NK-92 treated with Interleukin-12 subunit alpha and Interleukin-12 subunit beta, amount 100 ng/mL, for 24 hours (cell line): ENCODE results near the gene DHRSX.
"Not testable (repeated sequence)": the region's sequence is repeated elsewhere in the genome, so short reads cannot be mapped to it uniquely, and the experiment has no call there.

ENCODE experiments used
- DNase-seq: peaks from one replicate; lab custom pipeline; 2025; lab: John Stamatoyannopoulos, UW

The DHRSX gene

GRCh38 chrX:2261831-2262667, 238.7 kb downstream of the DHRSX start:
- no peak for DNase-seq

- DNase-seq: no peak
Measured at GRCh38 chrX:2252331-2253065, 248.3 kb downstream of the DHRSX start.

DNA sequence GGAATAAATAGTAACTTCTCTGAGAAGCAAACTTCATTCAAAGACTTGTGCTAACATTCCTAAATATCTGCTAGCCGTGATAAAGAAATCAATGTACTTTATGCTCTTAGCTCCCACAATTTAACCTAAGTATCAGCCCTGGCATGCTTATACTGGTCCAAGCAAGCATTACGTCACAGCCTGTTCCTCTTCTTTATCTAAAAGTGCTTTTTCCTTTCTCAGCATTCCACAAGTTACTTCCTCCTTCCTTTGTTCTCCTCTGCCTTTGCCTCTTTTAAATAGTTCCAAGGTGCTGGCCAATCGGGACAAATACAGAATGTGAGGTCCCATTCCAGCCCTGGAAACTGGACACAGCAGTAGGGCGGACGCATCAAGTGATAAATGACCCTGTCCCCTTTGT, 249.6 kb downstream of the DHRSX start:
- no peak for DNase-seq

GRCh38 chrX:2243913-2244460, 256.8 kb downstream of the DHRSX start:
- DNase-seq: no peak

DNA sequence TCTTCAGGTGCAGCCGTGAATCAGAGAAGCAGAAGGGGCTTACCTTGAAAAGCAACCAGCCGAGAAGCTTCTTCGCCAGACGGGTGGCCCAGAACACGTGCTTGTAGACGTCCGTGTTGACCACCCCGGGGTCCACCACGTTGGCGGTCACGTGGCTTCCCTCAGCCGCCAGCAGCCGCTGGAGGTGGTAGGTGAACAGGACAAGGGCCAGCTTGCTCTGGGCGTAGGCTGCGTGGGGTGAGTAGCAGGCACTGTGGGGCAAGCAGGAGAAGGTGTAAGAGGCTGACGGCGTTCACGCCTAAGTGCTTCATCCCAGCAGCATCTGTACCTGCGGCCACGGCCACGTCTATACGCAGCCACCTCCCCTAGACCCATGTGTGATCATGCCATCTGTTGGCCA, 257.8 kb downstream of the DHRSX start:
- no peak for DNase-seq

DNA sequence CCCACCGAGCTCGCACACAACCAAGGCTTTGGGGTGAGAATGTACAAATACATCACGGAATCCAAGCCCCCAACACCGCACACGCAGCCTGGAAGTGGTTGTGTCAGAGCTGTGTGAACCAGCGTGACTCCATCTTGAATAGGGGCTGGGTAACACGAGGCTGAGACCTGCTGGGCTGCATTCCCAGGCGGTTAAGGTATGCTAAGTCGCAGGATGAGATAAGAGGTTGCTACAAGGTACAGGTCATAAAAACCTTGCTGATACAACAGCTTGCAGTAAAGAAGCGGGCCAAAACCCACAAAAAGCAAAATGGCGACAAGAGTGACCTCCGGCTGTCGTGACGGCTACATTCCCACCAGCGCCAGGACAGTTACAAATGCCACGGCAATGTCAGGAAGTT, 258.4 kb downstream of the DHRSX start:
- DNase-seq: no peak

DNA sequence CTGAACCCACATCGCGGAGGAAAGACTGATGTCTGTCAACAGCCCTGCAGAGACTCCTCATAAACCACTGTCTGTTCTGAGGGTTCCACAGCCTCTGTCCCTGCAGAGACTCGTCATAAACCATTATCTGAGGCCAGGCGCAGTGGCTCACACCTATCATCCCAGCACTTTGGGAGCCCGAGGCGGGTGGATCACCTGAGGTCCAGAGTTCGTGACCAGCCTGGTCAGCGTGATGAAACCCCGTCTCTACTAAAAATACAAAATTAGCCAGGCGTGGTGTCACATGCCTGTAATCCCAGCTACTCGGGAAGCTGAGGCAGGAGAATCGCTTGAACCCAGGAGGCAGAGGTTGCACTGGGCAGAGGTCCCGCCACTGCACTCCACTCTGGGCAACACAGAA, 259.3 kb downstream of the DHRSX start:
- DNase-seq: not testable (repeated sequence)

DNA sequence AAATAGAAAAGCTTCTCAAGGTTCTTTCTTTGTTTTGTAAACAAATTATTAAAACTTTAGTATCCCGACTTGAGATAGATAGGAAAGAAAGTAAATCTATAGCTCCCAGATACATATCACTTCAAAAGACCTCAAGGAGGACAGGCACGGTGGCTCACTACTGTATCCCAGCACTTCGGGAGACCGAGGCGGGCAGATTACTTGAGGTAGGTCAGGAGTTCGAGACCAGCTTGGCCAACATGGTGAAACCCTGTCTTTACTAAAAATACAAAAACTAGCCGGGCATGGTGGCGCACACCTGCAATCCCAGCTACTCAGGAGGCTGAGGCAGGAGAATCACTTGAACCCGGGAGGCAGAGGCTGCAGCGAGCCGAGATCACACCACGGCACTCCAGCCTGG, 260.0 kb downstream of the DHRSX start:
- not testable (repeated sequence) for DNase-seq

GRCh38 chrX:2237976-2238375, 262.8 kb downstream of the DHRSX start:
- DNase-seq: no peak

DNA sequence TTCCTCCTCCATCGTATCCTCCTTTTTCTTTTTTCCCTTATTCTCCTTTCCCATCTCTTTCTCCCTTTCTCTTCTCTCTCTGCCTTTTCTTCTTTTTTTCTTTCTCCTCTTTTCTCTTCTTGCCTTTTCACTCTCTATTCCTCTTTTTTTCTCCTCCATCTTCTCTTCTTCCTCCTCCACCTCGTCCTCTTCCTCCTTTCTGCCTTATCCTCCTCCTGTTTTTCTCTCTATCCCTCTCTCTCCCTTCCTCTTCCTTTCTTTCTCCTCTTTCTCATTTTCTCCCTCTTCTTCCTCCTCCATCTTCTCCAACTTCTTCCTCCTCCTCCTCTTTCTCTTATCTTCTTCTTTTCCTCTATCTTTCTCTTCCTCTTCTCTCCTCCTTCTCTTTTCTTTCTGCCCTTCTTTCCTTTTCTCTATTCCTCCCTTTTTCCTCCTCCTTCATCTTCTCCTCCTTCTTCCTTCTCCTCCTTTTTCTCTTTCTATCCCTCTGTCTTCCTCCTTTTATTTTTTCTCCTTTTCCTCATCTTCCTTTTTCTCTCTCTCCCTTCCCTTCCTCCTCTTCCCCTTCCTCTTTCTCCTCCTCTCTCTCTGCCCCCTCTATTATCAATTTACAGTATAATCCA, 269.1 kb downstream of the DHRSX start:
- DNase-seq: no peak

- no peak for DNase-seq
Measured at GRCh38 chrX:2230457-2230856, 270.3 kb downstream of the DHRSX start.

- no peak for DNase-seq
Measured at GRCh38 chrX:2228536-2228935, 272.2 kb downstream of the DHRSX start.

GRCh38 chrX:2226906-2227656, 273.7 kb downstream of the DHRSX start:
- DNase-seq: no peak

- DNase-seq: no peak
Measured at GRCh38 chrX:2226182-2226581, 274.6 kb downstream of the DHRSX start.

- no peak for DNase-seq
Measured at GRCh38 chrX:2224597-2225235, 276.1 kb downstream of the DHRSX start.

- DNase-seq: no peak
Measured at GRCh38 chrX:2224161-2224560, 276.6 kb downstream of the DHRSX start.

DNA sequence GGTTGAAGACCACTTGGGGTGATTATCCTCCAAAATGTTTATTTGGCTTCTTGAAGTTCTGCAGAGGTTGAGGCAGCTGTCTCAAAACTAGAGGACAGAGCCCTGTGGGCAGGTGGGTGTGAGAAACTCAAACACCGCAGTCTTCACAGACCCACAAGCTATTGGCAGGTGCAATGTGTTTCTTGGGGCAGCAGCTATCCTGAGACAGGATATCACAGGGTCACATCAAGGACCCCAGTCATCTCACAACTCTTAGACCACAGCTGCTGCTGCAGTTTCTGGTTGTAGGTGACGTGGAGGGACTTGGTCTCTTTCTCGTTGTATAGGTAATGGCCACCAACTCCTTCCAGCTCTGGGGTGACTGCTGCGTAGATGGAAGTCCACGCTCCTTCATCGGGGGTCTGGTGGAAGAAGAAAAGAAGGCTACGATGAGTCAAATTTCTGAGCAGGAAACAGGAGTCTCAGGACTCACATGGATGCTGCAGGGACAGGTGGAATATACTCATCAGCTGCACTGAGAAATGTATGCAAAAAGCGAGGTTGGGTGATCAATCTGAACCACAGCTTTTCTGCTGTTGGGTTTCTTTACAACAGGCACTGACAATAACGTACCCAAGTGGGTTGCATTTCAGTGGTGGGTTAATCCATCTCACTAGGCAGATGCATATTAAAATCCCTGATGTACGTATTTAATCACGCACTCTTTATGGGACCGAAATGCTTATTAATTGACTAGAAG, 279.8 kb downstream of the DHRSX start:
- DNase-seq: no peak

- DNase-seq: no peak
Measured at GRCh38 chrX:2220296-2220695, 280.5 kb downstream of the DHRSX start.

- DNase-seq: not testable (repeated sequence)
Measured at GRCh38 chrX:2214138-2214823, 286.5 kb downstream of the DHRSX start.

DNA sequence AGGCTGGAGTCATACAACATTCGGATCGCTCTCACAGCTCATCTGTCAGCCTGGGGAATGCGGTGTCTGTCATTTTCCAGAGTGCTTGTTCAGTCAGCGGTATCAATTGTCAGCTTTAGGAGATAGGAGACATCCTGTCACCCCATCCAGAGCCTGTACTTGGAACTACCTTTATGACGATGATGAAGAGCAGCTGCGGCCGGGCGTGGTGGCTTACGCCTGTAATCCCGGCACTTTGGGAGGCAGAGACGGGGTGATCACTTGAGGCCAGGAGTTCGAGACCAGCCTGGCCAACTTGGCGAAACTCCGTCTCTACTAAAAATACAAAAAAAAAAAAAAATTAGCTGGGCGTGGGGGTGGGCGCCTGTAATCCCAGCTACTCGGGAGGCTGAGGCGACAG, 289.1 kb downstream of the DHRSX start:
- DNase-seq: not testable (repeated sequence)
